Trophoblast cell (in vitro differentiated cells and primary cell): ENCODE measurements around the gene PCCB.

ENCODE experiments used
- DNase-seq, 2 donors: peaks; one replicate each; pipeline ENCODE4 v3.0.0-alpha.2; 2016
- H2AFZ ChIP-seq: 2 replicates; pipeline ENCODE4 v1.6.1; 2013; ENCODE audit warnings: low read length, moderate library complexity, mild to moderate bottlenecking; ENCODE audit not compliant: insufficient read depth, poor library complexity
- H2AK5ac ChIP-seq: 2 replicates; pipeline ENCODE4 v1.6.1; 2013; ENCODE audit warnings: mild to moderate bottlenecking, low read length
- H2BK120ac ChIP-seq: 2 replicates; pipeline ENCODE4 v1.6.1; 2013; ENCODE audit warnings: low read length, mild to moderate bottlenecking, moderate library complexity; ENCODE audit not compliant: insufficient read depth, poor library complexity
- H2BK12ac ChIP-seq: 2 replicates; pipeline ENCODE4 v1.6.1; 2013; ENCODE audit warnings: mild to moderate bottlenecking, low read length, moderate library complexity
- H2BK5ac ChIP-seq: 2 replicates; pipeline ENCODE4 v1.6.1; 2013; ENCODE audit warnings: low read length, low read depth, moderate library complexity, mild to moderate bottlenecking; ENCODE audit not compliant: poor library complexity
- H3K14ac ChIP-seq: 2 replicates; pipeline ENCODE4 v1.6.1; 2013; ENCODE audit warnings: mild to moderate bottlenecking, low read length
- H3K18ac ChIP-seq: 2 replicates; pipeline ENCODE4 v1.6.1; 2013; ENCODE audit warnings: mild to moderate bottlenecking, low read length
- H3K23ac ChIP-seq: 2 replicates; pipeline ENCODE4 v1.6.1; 2013; ENCODE audit warnings: low read length
- H3K27ac ChIP-seq: 2 replicates; pipeline ENCODE4 v1.5.1; 2013; ENCODE audit warnings: low read depth, mild to moderate bottlenecking, inconsistent platforms, low read length, moderate library complexity
- H3K27me3 ChIP-seq: 2 replicates; pipeline ENCODE4 v1.6.1; 2013; ENCODE audit warnings: inconsistent platforms, mild to moderate bottlenecking, low read length, moderate library complexity; ENCODE audit not compliant: insufficient read depth
- H3K36me3 ChIP-seq, 2 experiments: 1 replicate in 1 of 2; 2 replicates in 1 of 2; pipeline ENCODE4 v1.6.1; 2013; ENCODE audit warnings: low read length in 2 of 2, mild to moderate bottlenecking in 2 of 2, moderate library complexity in 1 of 2; ENCODE audit not compliant: insufficient read depth in 2 of 2, control insufficient read depth in 1 of 2
- H3K4ac ChIP-seq: 2 replicates; pipeline ENCODE4 v1.6.1; 2013; ENCODE audit warnings: low read depth, mild to moderate bottlenecking, low read length, moderate library complexity
- H3K4me1 ChIP-seq, 2 experiments: 1 replicate in 1 of 2; 2 replicates in 1 of 2; pipeline ENCODE4 v1.6.1; 2013; ENCODE audit warnings: low read length in 2 of 2, mild to moderate bottlenecking in 2 of 2, moderate library complexity in 1 of 2; ENCODE audit not compliant: insufficient read depth in 2 of 2, control insufficient read depth in 1 of 2
- H3K4me2 ChIP-seq: 2 replicates; pipeline ENCODE4 v1.6.1; 2013; ENCODE audit warnings: inconsistent platforms, mild to moderate bottlenecking, low read length, moderate library complexity
- H3K4me3 ChIP-seq: 2 replicates; pipeline ENCODE4 v1.5.1; 2013; ENCODE audit warnings: mild to moderate bottlenecking, low read depth, low read length, inconsistent platforms
- H3K79me1 ChIP-seq: one replicate; pipeline ENCODE4 v1.6.1; 2013; ENCODE audit warnings: low read length
- H3K79me2 ChIP-seq: 2 replicates; pipeline ENCODE4 v1.6.1; 2013; ENCODE audit warnings: low read length, mild to moderate bottlenecking; ENCODE audit not compliant: control insufficient read depth, insufficient read depth, poor library complexity
- H3K9ac ChIP-seq: 2 replicates; pipeline ENCODE4 v1.6.1; 2013; ENCODE audit warnings: mild to moderate bottlenecking, low read length
- H3K9me3 ChIP-seq: 2 replicates; pipeline ENCODE4 v1.6.1; 2013; ENCODE audit warnings: low read depth, mild to moderate bottlenecking, control low read depth, inconsistent platforms, low read length; ENCODE audit not compliant: insufficient read depth
- H4K12ac ChIP-seq: 2 replicates; pipeline ENCODE4 v1.6.1; 2013; ENCODE audit warnings: low read depth, mild to moderate bottlenecking, low read length, moderate library complexity
- H4K8ac ChIP-seq: 2 replicates; pipeline ENCODE4 v1.6.1; 2013; ENCODE audit warnings: low read depth, mild to moderate bottlenecking, low read length, moderate library complexity
- H4K91ac ChIP-seq: one replicate; pipeline ENCODE4 v1.6.1; 2013; ENCODE audit warnings: low read depth, mild to moderate bottlenecking, low read length, moderate library complexity
- WGBS: extraction: QIAGEN DNeasy Blood & Tissue Kit; methylation state at CpG from one replicate; pipeline ENCODE4 v1.1.7; 2013; ENCODE audit warnings: missing lambda C conversion rate; ENCODE audit not compliant: insufficient read length, insufficient coverage; ENCODE audit errors: extremely low coverage; 5-methylcytosine and 5-hydroxymethylcytosine counted together

Gene PCCB

DNA sequence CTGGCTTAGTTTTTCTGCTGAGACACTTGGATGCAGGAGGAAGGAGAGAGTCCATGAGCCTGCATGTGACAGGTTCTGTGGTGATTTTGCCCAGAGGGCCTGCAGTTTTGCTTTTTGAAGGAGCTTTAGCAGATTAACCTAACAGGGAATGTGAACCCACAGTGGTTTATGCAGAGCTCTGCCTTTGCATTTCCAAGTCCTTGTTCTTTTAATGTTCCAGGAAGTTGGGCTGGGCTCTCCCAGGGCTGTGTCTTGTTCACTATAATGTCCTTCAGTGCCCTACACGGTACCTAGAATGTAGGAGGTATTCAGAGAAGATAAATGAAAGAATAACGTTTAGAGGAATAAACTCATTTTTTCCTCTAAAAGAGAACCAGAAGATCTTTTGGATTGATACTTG is 50.3 kb downstream of the PCCB start:
- H3K79me1 ChIP-seq: no peaks in the 10 kb centered on the region
- H3K27me3 ChIP-seq: no peaks in the 10 kb centered on the region
- H2AFZ ChIP-seq: no peak overlapping the region
- no peak overlapping the region for H4K8ac ChIP-seq
- no peak overlapping the region for H3K14ac ChIP-seq
- no peak overlapping the region for H4K91ac ChIP-seq
- no peak overlapping the region for H3K27ac ChIP-seq
- H3K4me2 ChIP-seq: no peak overlapping the region
- peaks cover 3 to 7% of the 10 kb centered on the region in 2 experiments for H3K36me3 ChIP-seq
- no peak overlapping the region for H3K18ac ChIP-seq
- H3K79me2 ChIP-seq: no peaks in the 10 kb centered on the region
- H3K9ac ChIP-seq: no peak overlapping the region
- H2BK5ac ChIP-seq: no peak overlapping the region
- H3K4ac ChIP-seq: no peak overlapping the region
- no peak overlapping the region for H3K4me3 ChIP-seq
- DNase-seq: no peak
- H3K4me1 ChIP-seq: no peaks in the 10 kb centered on the region
- H3K23ac ChIP-seq: no peak overlapping the region
- H4K12ac ChIP-seq: no peak overlapping the region
- WGBS: no CpG with 5 or more reads among the region's 2 CpGs
- H2BK12ac ChIP-seq: no peak overlapping the region
- no peak overlapping the region for H2AK5ac ChIP-seq
- H3K9me3 ChIP-seq: no peaks in the 10 kb centered on the region
- no peak overlapping the region for H2BK120ac ChIP-seq

DNA sequence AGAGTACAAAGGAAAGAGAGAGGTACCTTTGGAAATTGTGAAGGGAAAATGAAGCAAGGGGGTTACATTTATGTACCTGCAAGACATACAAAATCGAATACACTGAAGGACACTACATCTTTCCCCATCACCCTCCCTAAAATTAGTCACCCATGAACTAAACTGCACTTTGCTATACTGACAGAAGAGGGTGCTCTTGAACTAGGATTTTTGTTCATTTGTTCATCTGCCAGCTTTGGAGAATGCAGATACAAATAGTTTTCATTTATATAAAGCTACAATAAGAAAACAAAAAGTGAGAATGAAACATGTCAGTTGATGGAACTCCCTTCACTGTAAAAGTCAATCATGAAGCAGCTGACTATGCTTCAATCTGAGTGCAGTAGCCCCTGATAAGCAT is 55.7 kb downstream of the PCCB start:
- Histone ChIP-seq H3K9me3 (no peaks in the 10 kb centered on the region), H3K79me1 (no peaks in the 10 kb centered on the region), H4K91ac (no peak overlapping the region), H3K9ac (no peak overlapping the region), H4K12ac (no peak overlapping the region), H4K8ac (no peak overlapping the region), H3K79me2 (no peaks in the 10 kb centered on the region), H3K14ac (no peak overlapping the region), H3K27me3 (no peaks in the 10 kb centered on the region), H3K27ac (no peak overlapping the region), H2BK120ac (no peak overlapping the region), H3K18ac (no peak overlapping the region), H2AFZ (no peak overlapping the region), H3K36me3 (peaks cover 3 to 5% of the 10 kb centered on the region in 2 experiments), H2BK5ac (no peak overlapping the region), H3K4ac (no peak overlapping the region), H3K4me1 (no peaks in the 10 kb centered on the region), H3K4me2 (no peak overlapping the region), H2BK12ac (no peak overlapping the region), H3K23ac (no peak overlapping the region), H3K4me3 (no peak overlapping the region), H2AK5ac (no peak overlapping the region)
- no CpG with 5 or more reads among the region's 1 CpG for WGBS
- DNase-seq: peak; percentile 9 to 67

DNA sequence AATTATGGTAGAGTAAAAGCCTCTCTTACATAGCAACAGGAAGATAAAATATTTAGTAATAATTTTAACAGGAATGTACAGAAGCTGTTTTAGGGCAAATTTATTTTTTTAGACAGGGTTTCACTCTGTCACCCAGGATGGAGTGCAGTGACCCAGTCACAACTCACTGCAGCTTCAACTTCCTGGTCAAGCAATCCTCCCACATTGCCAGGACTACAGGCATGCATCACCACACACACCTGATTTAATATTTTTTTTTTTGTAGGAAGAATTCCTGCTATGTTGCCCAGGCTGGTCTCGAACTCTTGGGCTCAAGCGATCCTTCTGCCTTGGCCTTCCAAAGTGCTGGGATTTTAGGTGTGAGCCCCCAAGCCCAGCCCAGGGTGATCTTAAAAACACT is 61.1 kb downstream of the PCCB start:
- Histone ChIP-seq H2BK12ac (no peak overlapping the region), H4K91ac (no peak overlapping the region), H2BK120ac (no peak overlapping the region), H2AK5ac (no peak overlapping the region), H4K8ac (no peak overlapping the region), H3K4ac (no peak overlapping the region), H3K27ac (no peak overlapping the region), H3K36me3 (no peaks in the 10 kb centered on the region), H2BK5ac (no peak overlapping the region), H3K9me3 (no peaks in the 10 kb centered on the region), H2AFZ (no peak overlapping the region), H3K4me3 (no peak overlapping the region), H3K18ac (no peak overlapping the region), H3K79me2 (no peaks in the 10 kb centered on the region), H3K23ac (no peak overlapping the region), H3K79me1 (no peaks in the 10 kb centered on the region), H3K4me1 (no peaks in the 10 kb centered on the region), H3K4me2 (no peak overlapping the region), H4K12ac (no peak overlapping the region), H3K27me3 (no peaks in the 10 kb centered on the region), H3K9ac (no peak overlapping the region), H3K14ac (no peak overlapping the region)
- WGBS: no CpG with 5 or more reads among the region's 2 CpGs
- DNase-seq: no peak

GRCh38 chr3:136311968-136312367 is 61.8 kb downstream of the PCCB start:
- Histone ChIP-seq H3K79me2 (no peaks in the 10 kb centered on the region), H2BK120ac (no peak overlapping the region), H3K4ac (no peak overlapping the region), H4K91ac (no peak overlapping the region), H2AK5ac (no peak overlapping the region), H3K79me1 (no peaks in the 10 kb centered on the region), H4K8ac (no peak overlapping the region), H3K9me3 (no peaks in the 10 kb centered on the region), H3K9ac (no peak overlapping the region), H3K27me3 (no peaks in the 10 kb centered on the region), H3K4me2 (no peak overlapping the region), H3K14ac (no peak overlapping the region), H3K18ac (no peak overlapping the region), H3K27ac (no peak overlapping the region), H3K36me3 (no peaks in the 10 kb centered on the region), H2AFZ (no peak overlapping the region), H4K12ac (no peak overlapping the region), H3K23ac (no peak overlapping the region), H2BK12ac (no peak overlapping the region), H3K4me1 (no peaks in the 10 kb centered on the region), H2BK5ac (no peak overlapping the region), H3K4me3 (no peak overlapping the region)
- no CpG with 5 or more reads among the region's 5 CpGs for WGBS
- no peak for DNase-seq
